ENCODE results near the gene UPP2. TPM values are rescaled to one million over a fixed set of nuclear protein-coding genes. Genes with fewer than 3 reads are reported as not detected.

UPP2 gene
- total and polyA plus RNA-seq, 2 of the 13 experiments (the other 11 are each of a cell fraction or from before 2014, with no cell fraction given): 0.07 to 0.28 TPM

DNA sequence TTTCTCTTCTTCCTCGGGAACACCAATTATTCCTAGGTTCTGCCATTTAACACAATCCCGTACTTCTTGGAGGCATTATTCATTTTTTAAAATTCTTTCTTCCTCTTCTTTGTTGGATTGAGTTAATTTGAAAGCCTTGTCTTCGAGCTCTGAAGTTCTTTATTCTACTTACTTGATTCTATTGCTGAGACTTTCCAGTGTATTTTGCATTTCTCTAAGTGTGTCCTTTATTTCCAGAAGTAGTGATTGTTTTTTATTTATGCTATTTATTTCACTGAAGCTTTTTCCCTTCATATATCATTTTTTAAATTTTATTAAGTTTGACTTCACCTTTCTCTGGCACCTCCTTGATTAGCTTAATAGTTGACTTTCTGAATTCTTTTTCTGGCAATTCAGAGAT lies 13.6 kb upstream of the UPP2 start:
- TF ChIP-seq ZNF160 (CRISPR knock-in tag; IDR thresholded peaks at IDR 0.05) (peak; percentile 96), ZNF33A (CRISPR knock-in tag; IDR thresholded peaks at IDR 0.05; ENCODE audit: borderline replicate concordance) (0 out of 2 replicates have a peak, but pooled peaks have one; percentile 38), ZNF431 (CRISPR knock-in tag; IDR thresholded peaks at IDR 0.05; ENCODE audit: borderline replicate concordance, low read depth) (no peak), TOPORS (CRISPR knock-in tag; IDR thresholded peaks at IDR 0.05) (no peak), SUZ12 (IDR thresholded peaks at IDR 0.05; ENCODE audit: low read depth, low read length) (no peak), SNAI1 (CRISPR knock-in tag; IDR thresholded peaks at IDR 0.05; ENCODE audit: borderline replicate concordance) (no peak), ZNF713 (CRISPR knock-in tag; IDR thresholded peaks at IDR 0.05) (no peak), ZNF569 (CRISPR knock-in tag; IDR thresholded peaks at IDR 0.05; ENCODE audit: borderline replicate concordance) (no peak), ETV5 (CRISPR knock-in tag; IDR thresholded peaks at IDR 0.05; ENCODE audit: borderline replicate concordance) (no peak), NR2F2 (IDR thresholded peaks at IDR 0.05; ENCODE audit: borderline replicate concordance, low read depth) (no peak), ZNF335 (CRISPR knock-in tag; IDR thresholded peaks at IDR 0.05) (no peak), TBL1XR1 (IDR thresholded peaks at IDR 0.05; ENCODE audit: borderline replicate concordance, low read length, partially characterized antibody) (no peak), ZNF816 (CRISPR knock-in tag; IDR thresholded peaks at IDR 0.05; ENCODE audit: borderline replicate concordance) (no peak), SRSF9 (IDR thresholded peaks at IDR 0.05; ENCODE audit: borderline replicate concordance, insufficient read depth, low read depth, low read length, poor library complexity, severe bottlenecking) (no peak)
- TF ChIP-seq, protein P1, sequence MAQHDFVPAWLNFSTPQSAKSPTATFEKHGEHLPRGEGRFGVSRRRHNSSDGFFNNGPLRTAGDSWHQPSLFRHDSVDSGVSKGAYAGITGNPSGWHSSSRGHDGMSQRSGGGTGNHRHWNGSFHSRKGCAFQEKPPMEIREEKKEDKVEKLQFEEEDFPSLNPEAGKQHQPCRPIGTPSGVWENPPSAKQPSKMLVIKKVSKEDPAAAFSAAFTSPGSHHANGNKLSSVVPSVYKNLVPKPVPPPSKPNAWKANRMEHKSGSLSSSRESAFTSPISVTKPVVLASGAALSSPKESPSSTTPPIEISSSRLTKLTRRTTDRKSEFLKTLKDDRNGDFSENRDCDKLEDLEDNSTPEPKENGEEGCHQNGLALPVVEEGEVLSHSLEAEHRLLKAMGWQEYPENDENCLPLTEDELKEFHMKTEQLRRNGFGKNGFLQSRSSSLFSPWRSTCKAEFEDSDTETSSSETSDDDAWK (CRISPR knock-in tag; IDR thresholded peaks at IDR 0.05): no peak
- no peak for ATAC-seq
- WGBS (ENCODE audit: low lambda C conversion rate): 56% methylated on average over 3 of the region's 3 CpGs
- Histone ChIP-seq H3K9me3 (ENCODE audit: low read length) (peaks cover 11% of the 10 kb centered on the region), H3K4me2 (ENCODE audit: low read depth, low read length) (peak overlapping the region; percentile 78; the same call in 1 of the 2 replicates), H2AFZ (ENCODE audit: low read length) (no peak overlapping the region), H3K79me2 (ENCODE audit: insufficient read depth, low read length) (no peaks in the 10 kb centered on the region), H3K4me3 (replicated peaks in 1 of 3; ENCODE audit: insufficient read depth in 1 of 3, low read depth in 2 of 3, low read length in 3 of 3) (no peak overlapping the region), H4K20me1 (ENCODE audit: insufficient read depth, low read length) (no peaks in the 10 kb centered on the region), H3K36me3 (replicated peaks in 1 of 2; ENCODE audit: control insufficient read depth in 1 of 2, insufficient read depth in 2 of 2, low read length in 2 of 2) (no peaks in the 10 kb centered on the region), H3K27me3 (ENCODE audit: control insufficient read depth in 1 of 2, insufficient read depth in 2 of 2, low read length in 2 of 2) (no peaks in the 10 kb centered on the region), H3K4me1 (ENCODE audit: insufficient read depth, low read length) (peaks cover 20% of the 10 kb centered on the region), H3K9ac (ENCODE audit: insufficient read depth, low read depth, low read length) (no peak overlapping the region), H3K27ac (ENCODE audit: extremely low read length, insufficient read depth, low read length) (no peak overlapping the region)
- no TSS peak for BruUV-seq (replicated peaks)
- ChIA-PET CTCF (ENCODE audit: low intra/inter-chr PET ratio, low total read pairs) (no interaction called here), POLR2A (interaction anchor here (1.8 kb wide), 1 partner anchor 43 kb away, joined by 8 read pairs; no protein-coding TSS in a partner anchor)
- in situ Hi-C loops (cut with HindIII; ENCODE audit: extremely low pct_ligation_motif_present, low pct_unique_long_range_greater_than_20kb): no loop called here
- DNase-seq (ENCODE audit: low spot score): no peak
- FAIRE-seq: no peak
- intact Hi-C loops (cut with micrococcal nuclease; ENCODE audit: unreplicated experiment): no loop called here
